ENCODE data around the gene INPP4A.

Gene INPP4A

DNA sequence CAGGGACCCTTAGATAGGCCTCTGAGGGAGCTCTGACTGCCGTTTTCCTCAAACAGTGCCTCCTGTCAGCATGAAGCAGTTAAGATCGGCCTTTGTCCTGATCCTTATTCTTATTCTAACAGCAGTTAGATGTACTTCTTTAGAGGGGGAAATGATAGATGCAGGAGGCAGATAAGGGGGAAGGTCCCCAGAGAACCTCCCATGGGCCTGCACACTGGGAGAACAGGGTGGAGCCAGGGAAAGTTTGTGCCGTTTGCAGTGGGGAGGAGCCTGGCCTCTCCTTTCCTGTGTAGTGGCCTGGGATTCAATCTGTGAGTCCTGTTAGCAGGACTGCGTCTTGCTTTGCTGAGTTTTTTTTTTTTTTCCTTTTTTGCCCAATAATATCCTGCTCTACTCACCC, 7.9 kb upstream of the INPP4A start:
- DNase-seq (ENCODE audit: low read depth in 2 of 2), result no peak

DNA sequence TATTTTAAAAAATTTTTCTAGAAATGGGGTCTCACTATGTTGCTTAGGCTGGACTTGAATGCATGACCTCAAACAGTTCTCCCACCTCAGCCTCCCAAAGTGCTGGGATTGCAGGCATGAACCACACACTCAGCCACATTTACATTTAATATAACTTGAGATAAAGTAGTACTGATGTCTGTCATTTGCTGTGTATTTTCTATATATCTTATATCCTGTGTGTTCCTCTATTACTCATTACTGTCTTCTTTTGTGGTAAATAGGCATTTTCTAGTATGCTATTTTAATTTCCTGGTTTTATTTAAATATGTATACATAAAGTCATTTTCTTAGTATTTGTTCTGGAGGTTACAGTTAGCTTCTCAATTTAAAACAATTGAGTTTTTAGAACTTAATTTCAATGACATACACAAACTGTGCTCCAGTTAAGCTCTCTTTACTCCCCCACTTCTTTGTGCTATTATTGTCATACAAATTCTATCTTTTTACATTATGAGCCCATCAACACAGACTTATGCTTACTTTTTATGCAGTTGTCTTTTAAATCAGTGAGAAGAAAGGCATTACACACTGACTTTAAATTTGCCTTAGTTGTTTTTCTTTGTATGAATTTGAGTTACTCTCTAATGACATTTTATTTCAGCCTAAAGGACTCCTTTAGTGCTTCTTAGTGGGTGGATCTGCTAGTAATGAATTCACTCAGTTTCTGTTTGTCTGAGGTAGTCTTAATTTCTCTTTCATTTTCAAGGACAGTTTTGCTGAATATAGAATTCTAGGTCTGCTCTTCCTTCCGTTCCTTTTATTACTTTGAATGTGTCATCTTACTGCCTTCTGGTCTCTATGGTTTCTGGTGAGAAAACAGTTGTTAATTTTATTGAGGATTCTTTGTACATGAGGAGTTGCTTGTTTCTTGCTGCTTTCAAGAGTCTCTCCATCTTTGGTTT, 6.2 kb upstream of the INPP4A start:
- DNase-seq (ENCODE audit: low read depth in 2 of 2), result no peak

DNA sequence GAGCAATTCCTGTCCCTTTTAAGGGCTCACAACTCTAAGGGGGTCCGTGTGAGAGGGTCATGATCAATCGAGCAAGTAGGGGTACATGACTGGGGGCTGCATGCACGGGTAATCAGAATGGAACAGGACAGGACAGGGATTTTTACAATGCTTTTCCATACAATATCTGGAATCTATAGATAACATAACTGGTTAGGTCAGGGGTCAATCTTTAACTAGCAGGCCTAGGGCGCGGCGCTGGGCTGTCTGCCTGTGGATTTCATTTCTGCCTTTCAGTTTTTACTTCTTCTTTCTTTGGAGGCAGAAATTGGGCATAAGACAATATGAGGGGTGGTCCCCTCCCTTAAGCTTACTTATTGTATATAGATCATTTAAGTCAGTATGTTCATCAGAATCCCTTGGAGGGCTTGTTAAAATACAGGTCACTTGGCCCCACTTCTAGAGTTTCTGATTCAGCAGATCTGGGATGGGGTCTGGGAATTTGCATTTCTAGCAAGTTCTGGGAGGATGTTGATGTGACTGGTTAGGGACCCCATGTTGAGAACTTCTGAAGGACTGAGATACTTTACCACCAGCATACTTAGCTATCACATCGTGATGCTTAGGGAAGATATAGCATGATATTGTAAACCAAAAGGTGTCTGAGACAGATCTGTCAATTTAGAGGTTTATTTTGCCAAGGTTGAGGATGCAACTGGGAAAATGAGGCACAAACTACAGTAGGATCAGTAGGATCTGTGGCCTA, 2.8 kb upstream of the INPP4A start:
- DNase-seq (ENCODE audit: low read depth in 2 of 2), result no peak

DNA sequence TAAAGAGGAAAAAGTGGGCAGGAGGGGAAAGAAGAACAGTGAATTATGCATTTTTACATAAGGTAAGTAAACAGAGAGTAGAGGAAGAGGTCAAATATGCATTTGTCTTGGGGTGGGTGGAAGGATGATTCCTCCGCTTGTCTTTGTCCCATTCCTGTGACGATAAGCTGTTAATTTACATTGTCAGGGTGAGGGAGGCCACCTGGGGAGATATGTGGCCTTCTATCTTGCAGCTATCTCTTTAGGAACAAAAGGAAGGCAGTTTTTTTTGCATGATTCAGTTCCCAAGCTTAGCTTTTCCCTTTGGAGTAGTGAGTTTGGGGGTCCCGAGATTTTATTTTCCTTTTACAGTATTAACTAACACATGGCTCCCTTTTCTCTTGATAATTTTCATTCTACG, 2.2 kb upstream of the INPP4A start:
- no peak for DNase-seq (ENCODE audit: low read depth in 2 of 2)

DNA sequence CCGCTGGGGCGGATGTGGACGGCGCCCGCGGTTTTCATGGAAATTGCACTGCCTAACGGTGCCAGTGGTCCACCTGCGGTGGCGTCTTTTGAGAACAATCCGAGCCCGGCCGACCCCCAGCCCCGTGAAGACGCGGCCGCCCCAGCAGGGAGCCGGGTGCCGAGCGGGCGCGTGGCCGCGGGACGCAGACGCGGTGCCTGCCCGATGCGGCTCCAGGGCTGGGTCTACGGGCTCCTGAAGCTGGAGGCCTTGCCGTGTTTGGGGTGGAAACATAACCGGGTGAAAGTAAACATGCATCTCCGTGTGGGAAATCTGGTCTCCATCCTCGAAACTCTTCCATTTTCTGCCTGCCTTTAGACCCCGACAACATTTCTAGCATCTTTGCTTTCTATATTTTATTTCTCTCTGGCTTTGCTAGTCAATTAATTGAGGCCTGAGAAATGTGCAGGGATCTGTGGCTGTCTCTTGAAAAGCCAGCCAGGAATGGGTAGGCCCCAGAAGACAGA, 572 bp downstream of the INPP4A start:
- DNase-seq (ENCODE audit: low read depth in 2 of 2), result no peak

DNA sequence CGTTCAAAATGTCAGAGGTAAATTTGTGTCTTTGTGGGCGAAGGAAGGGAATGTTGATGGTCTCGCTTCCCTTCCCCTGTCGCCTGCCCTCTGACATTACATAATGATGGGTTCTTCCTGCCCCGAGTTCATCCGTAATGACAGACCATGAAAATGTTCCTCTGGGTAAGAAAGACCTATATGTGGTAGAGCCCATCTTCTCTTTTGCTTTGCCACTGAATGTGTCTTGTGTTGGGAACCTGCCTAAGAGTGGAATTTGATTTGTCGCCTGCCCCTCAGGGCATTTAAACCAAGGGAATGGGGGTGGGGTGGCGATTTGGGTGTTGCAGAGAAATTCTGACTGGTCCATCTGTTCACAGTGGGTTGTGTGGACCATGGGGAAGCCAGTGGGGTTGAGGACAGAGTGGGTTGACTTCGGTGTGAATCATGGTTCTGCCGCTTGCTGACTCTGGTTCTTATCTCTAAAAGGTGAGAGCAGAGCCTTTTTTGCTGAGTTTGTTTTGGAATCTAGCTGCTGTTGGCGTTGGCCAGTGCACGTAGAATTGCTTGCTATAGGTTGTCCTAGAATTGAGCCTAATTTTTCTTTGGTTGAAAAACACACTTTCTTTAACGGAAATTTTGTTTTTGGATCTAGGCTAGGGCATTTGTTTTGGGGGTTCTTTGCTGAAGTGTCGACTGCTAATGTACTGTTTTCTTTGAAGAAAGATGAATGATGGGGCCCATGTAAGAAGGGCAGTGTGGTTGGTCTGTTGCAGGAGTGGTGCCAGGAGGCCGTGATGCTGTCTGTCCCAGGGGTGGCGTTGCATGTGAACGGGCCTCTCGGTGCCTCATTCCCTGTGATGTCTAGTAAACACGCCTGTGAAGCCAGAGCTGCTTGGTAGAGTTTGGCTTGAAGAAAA, 1.3 kb downstream of the INPP4A start:
- DNase-seq (ENCODE audit: low read depth in 2 of 2), result no peak

DNA sequence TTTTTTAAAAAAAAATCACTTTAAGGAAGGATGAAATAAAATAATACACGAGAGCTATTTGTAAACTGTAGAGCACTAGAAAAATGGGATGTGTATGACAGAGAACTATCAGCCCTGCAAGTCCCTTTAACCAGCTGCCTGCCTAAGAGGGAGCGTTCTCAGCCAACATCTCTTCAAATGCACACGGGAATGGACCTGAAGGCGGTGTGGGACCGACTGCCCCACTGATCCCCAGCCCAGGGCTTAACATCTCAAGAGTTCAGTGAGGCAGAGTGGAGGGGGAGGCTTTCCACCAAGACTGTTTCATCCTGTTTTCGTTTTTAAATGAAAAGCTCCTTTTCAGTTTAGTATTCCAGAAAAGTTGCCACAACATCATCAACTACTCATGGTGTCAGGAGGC, 2.2 kb downstream of the INPP4A start:
- no peak for DNase-seq (ENCODE audit: low read depth in 2 of 2)

DNA sequence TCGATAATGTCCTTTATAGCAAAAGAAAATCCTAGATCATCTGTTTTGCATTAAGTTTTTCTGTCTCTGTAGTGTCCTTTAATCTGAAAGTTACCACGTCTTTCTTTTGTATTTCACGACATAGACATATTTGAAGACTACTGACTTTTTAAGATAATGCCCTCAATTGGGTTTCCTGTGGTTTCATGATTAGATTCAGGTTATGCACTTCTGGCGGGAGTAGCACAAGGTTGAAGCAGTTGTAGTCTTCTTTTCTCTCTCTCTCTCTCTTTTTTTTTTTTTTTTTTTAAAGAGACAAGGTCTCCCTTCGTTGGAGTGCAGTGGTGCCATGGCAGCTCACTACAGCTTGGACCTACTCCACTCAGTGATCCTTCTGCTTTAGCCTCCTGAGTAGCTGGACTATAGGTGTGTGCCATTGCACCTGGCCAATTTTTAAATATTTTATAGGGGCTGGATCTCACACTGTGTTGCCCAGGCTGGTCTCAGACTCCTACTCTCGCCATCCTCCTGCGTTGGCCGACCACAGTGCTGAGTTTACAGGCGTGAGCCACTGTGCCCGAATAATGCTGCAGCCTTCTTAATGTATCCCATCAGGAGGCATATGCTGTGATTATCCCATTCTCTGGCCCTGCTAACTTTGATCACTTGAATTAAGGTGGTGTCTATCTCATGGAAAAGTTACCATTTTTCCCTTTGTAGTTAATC, 3.9 kb downstream of the INPP4A start:
- no peak for DNase-seq (ENCODE audit: low read depth in 2 of 2)

DNA sequence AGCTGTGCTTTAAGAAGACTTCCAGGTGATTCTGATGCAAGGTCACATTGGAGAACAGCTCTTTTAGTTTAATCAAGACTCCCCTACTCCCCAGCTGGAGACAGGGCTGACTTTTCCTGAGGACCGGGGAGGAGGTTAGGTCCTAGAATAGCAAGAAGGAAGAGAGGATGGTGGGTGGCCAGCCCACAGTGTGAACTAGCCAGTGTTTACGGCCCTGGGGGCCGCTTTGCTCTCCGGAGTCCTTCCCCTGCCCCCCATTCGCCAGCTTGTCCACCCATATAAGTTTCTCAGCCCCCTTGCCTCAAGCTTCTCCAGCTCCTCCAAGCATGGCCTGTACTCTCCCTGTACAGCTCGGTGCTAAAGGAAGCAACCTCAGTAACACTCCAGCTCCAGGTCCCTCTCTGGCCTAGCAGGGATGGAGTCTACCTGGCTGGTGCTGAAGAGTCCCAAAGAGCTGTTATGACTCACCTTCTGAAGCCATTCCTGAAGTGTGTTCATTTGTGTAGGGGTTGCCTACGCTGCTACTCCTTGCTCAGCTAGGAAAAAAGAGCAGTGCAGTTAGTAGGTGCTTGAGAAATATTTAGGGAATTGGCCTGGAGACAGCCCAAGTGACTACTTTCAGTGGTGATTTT, 7.9 kb downstream of the INPP4A start:
- no peak for DNase-seq (ENCODE audit: low read depth in 2 of 2)

DNA sequence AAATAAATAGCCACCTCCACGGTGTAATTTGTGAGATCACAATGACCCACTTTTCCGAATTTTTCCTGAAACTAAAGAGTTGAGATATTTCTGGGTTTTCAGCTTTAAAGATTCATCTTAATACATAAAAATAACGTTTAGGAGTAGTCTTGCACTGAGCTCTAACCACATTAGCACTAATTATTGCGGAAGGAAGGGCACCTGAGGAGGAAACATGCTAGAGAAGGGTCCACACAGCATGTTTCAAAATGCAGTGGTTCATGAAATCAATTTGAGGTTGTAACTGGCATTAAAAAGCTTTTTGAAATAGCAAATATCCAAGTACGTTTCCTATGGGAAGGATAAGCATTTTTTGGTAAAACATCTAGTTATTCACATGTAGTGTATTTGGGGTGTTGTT, 8.4 kb downstream of the INPP4A start:
- DNase-seq (ENCODE audit: low read depth in 2 of 2), result no peak

DNA sequence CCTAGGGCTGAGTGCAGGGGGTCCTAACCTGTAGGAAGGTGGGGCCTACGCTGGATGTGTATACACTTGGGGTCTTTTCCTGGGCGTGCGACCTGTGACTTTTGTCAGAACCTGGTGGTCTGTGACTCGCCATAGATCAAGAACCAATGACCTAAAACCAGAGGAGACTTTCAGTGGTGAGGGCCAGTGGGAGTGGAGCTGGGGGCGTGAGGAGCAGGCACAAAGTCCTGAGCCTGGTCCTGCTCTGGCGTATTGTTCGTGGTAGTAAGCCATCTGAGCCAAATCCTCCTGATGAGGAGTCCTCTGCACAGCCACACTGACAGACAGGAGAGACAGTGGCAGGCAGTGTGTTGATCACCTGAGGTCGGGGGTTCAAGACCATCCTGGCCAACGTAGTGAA, 8.9 kb downstream of the INPP4A start:
- DNase-seq (ENCODE audit: low read depth in 2 of 2), result no peak

DNA sequence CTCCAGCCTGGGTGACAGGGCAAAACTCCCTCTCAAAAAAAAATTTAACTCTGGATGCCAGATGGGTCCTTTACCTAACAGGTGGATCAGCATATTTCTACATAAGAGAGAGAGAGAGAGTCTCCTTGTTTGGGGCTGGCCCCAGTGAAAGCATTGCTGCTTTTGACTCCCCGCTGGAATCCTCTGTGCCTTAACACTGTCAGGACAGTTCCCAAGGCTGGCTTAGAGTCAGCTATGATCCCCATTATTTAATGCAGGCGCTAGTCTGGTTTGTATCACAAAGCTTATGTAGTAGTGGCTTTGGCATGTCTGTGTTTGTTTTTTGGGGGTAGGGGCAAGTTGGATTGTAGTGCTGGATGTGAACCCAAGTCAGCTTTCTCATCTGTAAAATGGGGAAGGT, 9.4 kb downstream of the INPP4A start:
- no peak for DNase-seq (ENCODE audit: low read depth in 2 of 2)

DNA sequence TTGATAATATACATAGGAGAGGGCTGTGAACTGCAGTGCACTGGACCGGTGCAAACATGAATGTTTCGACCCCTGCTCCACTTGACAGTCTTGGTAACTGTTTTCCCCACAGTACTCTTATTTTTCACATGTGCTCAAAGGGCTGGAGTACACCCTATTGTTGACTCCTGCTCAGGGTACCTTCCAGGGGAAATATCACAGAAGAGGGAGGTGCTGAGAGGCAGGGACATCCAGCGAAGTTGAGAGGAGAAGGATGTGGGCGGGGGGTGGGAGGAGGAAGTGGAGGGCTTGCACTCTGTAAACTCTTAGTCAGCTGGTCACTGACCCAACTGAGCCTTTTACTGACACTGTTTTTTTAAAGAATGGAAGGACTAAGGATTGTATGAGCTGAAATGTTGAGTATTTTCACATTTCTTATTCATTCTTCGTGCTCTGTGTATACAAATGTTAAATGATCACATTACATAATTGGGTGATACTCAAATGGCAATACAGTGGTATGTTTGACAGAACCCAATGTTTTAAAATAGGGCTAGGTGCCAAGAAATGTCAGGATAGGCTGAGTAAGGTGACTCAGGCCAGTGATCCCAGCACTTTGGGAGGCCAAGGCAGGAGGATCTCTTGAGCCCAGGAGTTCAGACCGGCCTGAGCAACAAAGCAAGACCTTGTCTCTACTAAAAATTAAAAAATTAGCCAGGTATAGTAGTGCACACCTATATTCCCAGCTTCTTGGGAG, 10.0 kb downstream of the INPP4A start:
- no peak for DNase-seq (ENCODE audit: low read depth in 2 of 2)

DNA sequence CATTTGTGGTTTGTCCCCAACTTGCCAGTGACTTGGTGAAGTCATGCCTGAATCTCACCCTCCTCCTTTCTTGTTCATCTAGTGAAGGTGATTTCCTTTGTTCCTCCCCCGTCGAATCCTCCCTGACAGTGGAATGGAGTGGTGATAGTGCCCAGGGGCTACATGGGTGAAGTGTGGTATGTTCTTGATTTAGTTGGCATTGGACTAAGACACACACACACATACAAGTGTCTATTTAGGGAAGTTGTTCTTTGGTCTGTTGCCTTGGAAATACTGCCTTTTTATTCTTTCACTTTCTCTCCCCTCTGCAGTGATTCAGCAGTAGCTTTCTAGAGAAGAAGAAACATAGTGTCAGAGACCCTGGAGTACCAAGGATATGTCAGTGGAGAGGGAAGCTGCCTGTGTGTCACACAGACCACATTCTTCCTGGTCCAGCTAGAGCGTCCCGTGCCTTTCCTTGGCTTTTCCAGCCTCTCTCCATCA, 10.9 kb downstream of the INPP4A start:
- no peak for DNase-seq (ENCODE audit: low read depth in 2 of 2)

DNA sequence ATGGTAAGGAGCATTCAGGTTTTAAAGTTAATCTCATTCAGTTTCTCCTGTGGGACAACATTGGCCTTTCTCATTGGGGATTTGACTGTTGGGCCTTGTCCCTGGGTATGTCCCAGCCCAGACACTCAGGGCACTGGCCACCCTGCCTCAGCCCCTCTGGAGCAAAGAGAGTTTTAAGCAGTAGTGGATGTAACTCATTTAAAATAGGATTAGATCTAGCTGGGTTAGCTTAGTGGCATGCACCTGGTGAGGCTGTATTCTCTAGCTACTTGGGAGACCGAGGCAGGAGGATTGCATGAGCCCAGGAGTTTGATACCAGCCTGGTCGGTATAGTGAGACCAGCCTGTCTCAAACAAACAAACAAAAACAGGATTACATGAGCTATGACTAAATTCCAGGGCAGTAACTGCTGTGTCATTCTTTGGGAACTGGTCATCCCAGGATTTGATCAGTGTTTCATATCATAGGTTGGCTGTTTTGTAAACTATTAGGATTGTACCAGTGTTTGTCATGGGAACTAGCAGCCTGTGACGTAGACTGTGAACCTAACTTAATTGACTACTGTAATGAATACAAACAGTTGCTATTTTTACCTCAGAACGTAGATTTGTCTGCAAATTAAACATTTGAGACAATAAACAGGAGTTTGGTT, 12.5 kb downstream of the INPP4A start:
- no peak for DNase-seq (ENCODE audit: low read depth in 2 of 2)

DNA sequence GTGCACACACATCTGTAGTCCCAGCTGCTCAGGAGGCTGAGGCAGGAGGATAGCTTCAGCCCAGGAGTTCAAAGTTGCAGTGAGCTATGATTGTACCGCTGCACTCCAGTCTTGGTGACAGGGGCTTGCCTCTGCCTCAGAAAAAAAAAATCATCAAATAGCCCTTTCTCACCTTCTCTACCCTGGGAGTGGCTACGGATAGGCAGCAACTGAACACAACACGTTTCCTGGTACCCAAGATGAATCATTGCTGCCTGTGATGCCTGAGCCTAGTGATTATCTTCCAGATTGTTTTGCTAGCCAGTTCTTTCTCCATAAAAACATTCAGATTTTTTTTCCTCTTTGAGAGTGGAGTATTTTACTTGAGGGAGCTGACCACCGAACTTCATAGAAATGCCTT, 13.5 kb downstream of the INPP4A start:
- no peak for DNase-seq (ENCODE audit: low read depth in 2 of 2)

DNA sequence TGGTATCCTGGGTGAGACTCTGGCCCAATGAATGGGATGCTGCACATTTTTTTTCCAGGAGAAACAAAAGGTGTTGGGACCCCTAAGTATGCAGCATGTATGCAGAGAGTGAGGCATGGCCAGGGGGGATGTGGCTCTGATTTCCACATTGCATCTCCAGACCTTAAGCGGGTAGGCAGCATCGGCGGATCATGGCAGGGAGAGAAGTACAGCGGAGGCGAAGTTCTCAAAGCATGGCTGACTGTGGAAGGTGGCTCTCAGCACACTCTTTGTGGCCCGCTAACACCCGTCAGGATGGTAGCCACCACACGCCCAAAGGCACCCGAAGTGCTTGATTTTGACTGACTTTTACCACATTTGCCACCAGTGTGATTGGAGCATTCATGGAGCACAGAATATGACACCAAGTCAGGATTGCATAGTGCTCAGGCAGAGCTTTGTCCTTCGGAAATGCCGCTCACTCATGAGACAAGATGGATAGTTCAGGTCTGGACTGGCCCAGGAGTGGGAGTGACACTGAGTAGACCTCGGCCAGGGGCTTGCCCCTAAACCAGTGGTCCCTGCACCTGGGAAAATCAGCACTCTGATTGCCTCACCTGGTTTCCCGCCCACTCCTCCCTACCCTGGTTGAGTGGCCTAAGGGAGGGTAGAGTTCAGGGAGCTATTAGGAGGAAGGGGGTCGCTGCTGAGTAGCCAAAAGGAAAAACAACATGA, 14.2 kb downstream of the INPP4A start:
- no peak for DNase-seq (ENCODE audit: low read depth in 2 of 2)

DNA sequence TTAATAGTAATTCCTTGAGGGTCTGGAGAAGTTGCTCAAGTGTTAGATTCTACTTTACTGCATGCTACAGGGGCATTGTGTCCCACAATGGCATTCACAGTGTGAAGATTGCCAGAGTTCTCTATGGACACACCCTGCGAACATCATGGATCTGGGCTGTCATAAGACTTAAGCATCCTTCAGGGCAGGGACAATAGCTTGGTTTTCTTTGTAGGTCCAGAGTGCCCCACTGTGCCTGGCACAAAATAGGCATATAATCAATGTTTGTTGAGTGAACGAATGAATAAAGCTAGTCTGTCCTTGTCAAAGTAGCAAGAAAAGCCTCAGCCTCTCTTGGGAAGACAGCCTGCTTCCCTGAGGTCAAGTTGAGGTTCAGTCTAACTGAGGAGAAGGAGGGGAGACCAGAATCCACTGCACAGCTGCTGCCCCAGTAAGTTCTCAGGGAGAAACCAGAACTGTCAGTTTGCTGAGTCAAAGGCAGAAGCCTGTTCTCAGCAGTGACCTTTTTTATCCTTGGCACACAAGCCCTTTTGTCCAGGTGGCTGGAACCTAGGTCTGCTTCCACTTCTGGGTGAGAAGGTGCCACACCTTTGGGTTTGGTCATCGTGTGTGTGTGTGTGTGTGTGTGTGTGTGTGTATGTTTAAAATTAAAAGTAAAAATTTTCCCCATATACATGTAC, 15.0 kb downstream of the INPP4A start:
- no peak for DNase-seq (ENCODE audit: low read depth in 2 of 2)

Data from stimulated activated CD8-positive, alpha-beta memory T cell treated with anti-CD3 and anti-CD28 coated beads, Interleukin-2, amount 100 ng/mL, for 1 hour (primary cell).